DOHH2 (cell line): ENCODE measurements around the gene RRAS2.

Experiments used
- CTCF ChIP-seq: fragments of 200-600 bp; sonication (generic); IDR thresholded peaks from one replicate; pipeline ENCODE4 v1.5.1; 2014; ENCODE audit warnings: antibody characterized with exemption, mild to moderate bottlenecking, low read depth, low read length; ENCODE audit not compliant: poor library complexity, severe bottlenecking
- EZH2phosphoT487 ChIP-seq: fragments of 200-600 bp; sonication (generic); IDR thresholded peaks from 2 replicates; pipeline ENCODE4 v1.6.1; 2017; ENCODE audit warnings: borderline replicate concordance, mild to moderate bottlenecking, antibody characterized with exemption, low read length, moderate library complexity, mixed read lengths

DNA sequence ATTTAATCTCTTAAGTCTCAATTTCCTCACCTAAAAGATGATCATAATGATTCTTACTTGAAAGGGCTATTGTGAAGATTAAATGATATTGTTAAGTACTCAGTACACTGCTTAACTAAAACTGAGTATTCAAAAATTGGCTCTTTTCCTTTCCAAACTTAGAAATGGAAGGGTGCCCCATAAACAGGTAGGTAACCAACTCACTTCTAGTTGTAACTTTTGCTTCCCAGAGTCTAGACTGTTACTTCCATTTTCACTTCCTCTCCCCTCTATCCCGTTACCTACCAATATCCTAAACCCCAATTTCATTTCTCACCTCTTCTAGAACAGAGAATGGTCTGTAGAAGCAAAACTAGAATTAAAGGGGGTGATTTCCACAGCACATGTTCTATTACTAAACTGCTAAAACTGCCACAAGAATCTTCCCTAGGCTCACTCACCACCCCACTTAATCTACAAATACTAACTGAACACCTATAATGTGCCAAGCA, 50.0 kb downstream of the RRAS2 start:
- TF ChIP-seq CTCF: no peak
- no peak for TF ChIP-seq EZH2phosphoT487
